ENCODE data around the gene MAP3K9.

- TF ChIP-seq CTCF (IDR thresholded peaks at IDR 0.05) (no peak), POLR2A (IDR thresholded peaks at IDR 0.05) (no peak)
Measured at GRCh38 chr14:70724110-70724509, 85.2 kb downstream of the MAP3K9 start.

All from lower leg skin (tissue), 3 donors.